GM23338 (cell line): Measurements from ENCODE around the gene RIC1. TPM values are rescaled to one million over a fixed set of nuclear protein-coding genes. Genes with fewer than 3 reads are reported as not detected.

ENCODE experiments used
- ATAC-seq: fragments of 200-7000 bp; cut with Tn5 transposase; 3 replicates; pipeline ENCODE4 v1.9.1; 2020
- DNase-seq: peaks from one replicate; pipeline ENCODE4 v3.0.0-alpha.2; 2015; ENCODE audit warnings: low spot score
- H2AFZ ChIP-seq: fragments of 200-600 bp; sonication (generic); 2 replicates; pipeline ENCODE4 v1.8.0; 2016; ENCODE audit warnings: antibody characterized with exemption, mild to moderate bottlenecking, moderate library complexity
- H3F3A ChIP-seq: fragments of 200-600 bp; sonication (generic); replicated peaks from 2 replicates; pipeline ENCODE4 v1.8.0; 2017; ENCODE audit warnings: antibody characterized with exemption, mixed run types, low read depth
- H3K27ac ChIP-seq: fragments of 200-600 bp; sonication (generic); 2 replicates; pipeline ENCODE4 v1.6.1; 2016; ENCODE audit warnings: low read depth
- H3K27me3 ChIP-seq: fragments of 200-600 bp; sonication (generic); 2 replicates; pipeline ENCODE4 v1.8.0; 2016; ENCODE audit warnings: mild to moderate bottlenecking, mixed run types, moderate library complexity; ENCODE audit not compliant: insufficient read depth
- H3K36me3 ChIP-seq: fragments of 200-600 bp; sonication (generic); 2 replicates; pipeline ENCODE4 v1.8.0; 2016; ENCODE audit warnings: mild to moderate bottlenecking; ENCODE audit not compliant: insufficient read depth
- H3K4me1 ChIP-seq: fragments of 200-600 bp; sonication (generic); 2 replicates; pipeline ENCODE4 v1.8.0; 2016; ENCODE audit warnings: mild to moderate bottlenecking, moderate library complexity; ENCODE audit not compliant: insufficient read depth
- H3K4me2 ChIP-seq: fragments of 200-600 bp; sonication (generic); 2 replicates; pipeline ENCODE4 v1.7.1; 2017; ENCODE audit warnings: mixed run types
- H3K4me3 ChIP-seq: fragments of 200-600 bp; sonication (generic); 2 replicates; pipeline ENCODE4 v1.6.1; 2016; ENCODE audit warnings: mixed run types
- H3K79me2 ChIP-seq: fragments of 200-600 bp; sonication (generic); replicated peaks from 2 replicates; pipeline ENCODE4 v1.8.0; 2017; ENCODE audit warnings: mild to moderate bottlenecking; ENCODE audit not compliant: insufficient read depth
- H3K9me2 ChIP-seq: fragments of 200-600 bp; sonication (generic); 2 replicates; pipeline ENCODE4 v1.8.0; 2017; ENCODE audit not compliant: insufficient read depth
- H4K20me1 ChIP-seq: fragments of 200-600 bp; sonication (generic); replicated peaks from 2 replicates; pipeline ENCODE4 v1.8.0; 2017; ENCODE audit warnings: mild to moderate bottlenecking; ENCODE audit not compliant: insufficient read depth
- H3K27ac Mint-ChIP-seq: 2 replicates; pipeline ENCODE4 v1.8.0; 2020; ENCODE audit warnings: inconsistent platforms, mild to moderate bottlenecking, moderate library complexity, mixed read lengths
- H3K27me3 Mint-ChIP-seq: 3 replicates; pipeline ENCODE4 v1.8.0; 2022; ENCODE audit warnings: low read depth, mild to moderate bottlenecking, moderate library complexity, mixed read lengths, inconsistent platforms; ENCODE audit not compliant: insufficient read depth, poor library complexity
- H3K36me3 Mint-ChIP-seq: 3 replicates; pipeline ENCODE4 v1.8.0; 2021; ENCODE audit warnings: low read depth, mild to moderate bottlenecking, inconsistent platforms, moderate library complexity, mixed read lengths
- H3K4me1 Mint-ChIP-seq: 3 replicates; pipeline ENCODE4 v1.8.0; 2020; ENCODE audit warnings: mild to moderate bottlenecking, inconsistent platforms, mixed read lengths
- H3K4me3 Mint-ChIP-seq: 3 replicates; pipeline ENCODE4 v1.8.0; 2021; ENCODE audit warnings: moderate library complexity, mild to moderate bottlenecking, inconsistent platforms, mixed read lengths
- H3K9me3 Mint-ChIP-seq: 3 replicates; pipeline ENCODE4 v1.8.0; 2020; ENCODE audit warnings: moderate library complexity, mild to moderate bottlenecking, inconsistent platforms, mixed read lengths
- CREB1 ChIP-seq: fragments of 250-450 bp; sonication (Bioruptor Pico); IDR thresholded peaks from 2 replicates; pipeline ENCODE4 v1.5.0; 2020; ENCODE audit warnings: low read depth, mild to moderate bottlenecking, moderate library complexity
- CTCF ChIP-seq, 2 experiments: fragments of 200-600 bp in 1 of 2; sonication (generic) in 1 of 2; conservative IDR thresholded peaks; 2 replicates each; pipeline versions ENCODE4 v1.5.1 to v1.6.1; 2016 to 2017; ENCODE audit warnings: antibody characterized with exemption in 2 of 2, low read depth in 2 of 2, mild to moderate bottlenecking in 2 of 2, moderate library complexity in 1 of 2
- EZH2 ChIP-seq: fragments of 200-600 bp; sonication (generic); IDR thresholded peaks from one replicate; pipeline ENCODE4 v1.8.0; 2017; ENCODE audit warnings: antibody characterized with exemption, mild to moderate bottlenecking, low read depth; ENCODE audit not compliant: unreplicated experiment
- EZH2phosphoT487 ChIP-seq: fragments of 200-600 bp; sonication (generic); IDR thresholded peaks from one replicate; pipeline ENCODE4 v1.8.1; 2018; ENCODE audit warnings: antibody characterized with exemption; ENCODE audit not compliant: unreplicated experiment
- JUNB ChIP-seq: IDR thresholded peaks from one replicate; pipeline ENCODE4 v1.6.1; 2016; ENCODE audit warnings: antibody characterized with exemption; ENCODE audit not compliant: unreplicated experiment
- NANOG ChIP-seq: IDR thresholded peaks from 2 replicates; pipeline ENCODE4 v1.6.1; 2016; ENCODE audit warnings: antibody characterized with exemption, borderline replicate concordance
- POLR2AphosphoS5 ChIP-seq: IDR thresholded peaks from 2 replicates; pipeline ENCODE4 v1.6.1; 2016; ENCODE audit warnings: antibody characterized with exemption, low read depth
- REST ChIP-seq: IDR thresholded peaks from one replicate; pipeline ENCODE4 v1.6.1; 2018; ENCODE audit warnings: antibody characterized with exemption; ENCODE audit not compliant: unreplicated experiment
- ZNF114 ChIP-seq: fragments of 250-450 bp; sonication (Bioruptor Pico); IDR thresholded peaks from 2 replicates; pipeline ENCODE4 v1.5.0; 2020; ENCODE audit warnings: mild to moderate bottlenecking, moderate library complexity
- ZNF331 ChIP-seq: fragments of 250-450 bp; sonication (Bioruptor Pico); IDR thresholded peaks from 2 replicates; pipeline ENCODE4 v1.5.0; 2020; ENCODE audit warnings: low read depth, mild to moderate bottlenecking, moderate library complexity
- ZNF462 ChIP-seq: fragments of 250-450 bp; sonication (Bioruptor Pico); IDR thresholded peaks from 2 replicates; pipeline ENCODE4 v1.5.0; 2020; ENCODE audit warnings: mild to moderate bottlenecking, moderate library complexity
- polyA plus RNA-seq: library from polyadenylated mRNA; unstranded; fragments of >200 nt; fragmentation: Nextera tagmentation; extraction: Ambion mirVana; gene quantifications from 2 replicates; pipeline ENCODE4 v1.2.1, GENCODE V29; 2016
- total RNA-seq: library from RNA; depleted of rRNA; stranded (reverse); fragments of >200 nt; shearing (Covaris generic); gene quantifications from 2 replicates; pipeline ENCODE4 v1.2.3, GENCODE V29; 2014

RIC1 gene
- total and polyA plus RNA-seq, 2 experiments from 2014 or later: 7.8 to 34.9 TPM

GRCh38 chr9:5787220-5787619, 158.3 kb downstream of the RIC1 start (continued):
- no peak for TF ChIP-seq ZNF462 (CRISPR knock-in tag)
- no peak for TF ChIP-seq ZNF114 (CRISPR knock-in tag)
- TF ChIP-seq EZH2: no peak
- no peak for TF ChIP-seq ZNF331
- no peak for TF ChIP-seq NANOG
- TF ChIP-seq CTCF (conservative IDR thresholded peaks at IDR 0.05; ENCODE audit: low read depth in 2 of 2): no peak

- DNase-seq (no peak), ATAC-seq (no peak)
- Histone ChIP-seq H3K27ac (no peak overlapping the region), H3F3A (no peaks in the 10 kb centered on the region), H4K20me1 (no peaks in the 10 kb centered on the region), H3K27me3 (no peaks in the 10 kb centered on the region), H3K4me3 (no peak overlapping the region), H3K79me2 (0 out of 2 replicates have a peak, but pooled peaks cover 2% of the 10 kb centered on the region), H3K4me2 (no peak overlapping the region), H3K36me3 (no peaks in the 10 kb centered on the region), H3K4me1 (no peaks in the 10 kb centered on the region), H2AFZ (no peak overlapping the region), H3K9me2 (no peaks in the 10 kb centered on the region)
- Mint-ChIP-seq H3K4me3 (no peak overlapping the region), H3K27ac (no peak overlapping the region), H3K9me3 (peaks cover 12% of the 10 kb centered on the region), H3K36me3 (peaks cover 22% of the 10 kb centered on the region), H3K4me1 (peaks cover 8% of the 10 kb centered on the region), H3K27me3 (no peaks in the 10 kb centered on the region)
- TF ChIP-seq CTCF (conservative IDR thresholded peaks at IDR 0.05; ENCODE audit: low read depth in 2 of 2) (no peak), CREB1 (CRISPR knock-in tag) (no peak), POLR2AphosphoS5 (no peak), REST (no peak), ZNF114 (CRISPR knock-in tag) (no peak), ZNF331 (no peak), EZH2phosphoT487 (no peak), NANOG (no peak), JUNB (no peak)
These were observed 158.9 kb downstream of the RIC1 start for GRCh38 chr9:5787759-5788302.
